Esophagus squamous epithelium (tissue), 5 donors: ENCODE measurements around the gene PSKH1. TPM values are rescaled to one million over a fixed set of nuclear protein-coding genes. Genes with fewer than 3 reads are reported as not detected.

ENCODE experiments used
- DNase-seq: peaks from one replicate; lab custom pipeline; 2025; lab: John Stamatoyannopoulos, UW
- H3K27ac ChIP-seq, 4 donors: fragments of 200-600 bp; sonication (generic); one replicate each; pipeline ENCODE4 v1.5.1; 2016 to 2019; ENCODE audit warnings: mild to moderate bottlenecking in 1 of 4
- H3K27me3 ChIP-seq, 4 donors: fragments of 200-600 bp; sonication (generic); 1 replicate in 3 of 4; 2 replicates in 1 of 4; pipeline versions ENCODE4 v1.5.1 to v1.6.0; 2017 to 2021; ENCODE audit warnings: antibody characterized with exemption in 1 of 4
- H3K36me3 ChIP-seq, 3 donors: fragments of 200-600 bp; sonication (generic); one replicate each; pipeline ENCODE4 v1.5.1; 2016 to 2019
- H3K4me1 ChIP-seq, 3 donors: fragments of 200-600 bp; sonication (generic); one replicate each; pipeline ENCODE4 v1.5.1; 2017 to 2019
- H3K4me3 ChIP-seq, 4 donors: fragments of 200-600 bp; sonication (generic); 1 replicate in 3 of 4; 2 replicates in 1 of 4; pipeline ENCODE4 v1.5.1; 2016 to 2019; ENCODE audit warnings: mild to moderate bottlenecking in 2 of 4, moderate library complexity in 1 of 4
- H3K9me3 ChIP-seq, 3 donors: fragments of 200-600 bp; sonication (generic); one replicate each; pipeline ENCODE4 v1.5.1; 2016 to 2019
- POLR2A ChIP-seq, 4 donors: fragments of 450-650 bp; IDR thresholded peaks; one replicate each; pipeline ENCODE4 v1.6.1; 2017; ENCODE audit warnings: antibody characterized with exemption in 4 of 4, mild to moderate bottlenecking in 4 of 4, moderate library complexity in 3 of 4
- WGBS, 2 donors: methylation state at CpG; one replicate each; pipeline ENCODE4 v1.1.5; 2018; 5-methylcytosine and 5-hydroxymethylcytosine counted together
- intact Hi-C: fragments of 100-400 bp; cut with DNase I; formaldehyde crosslinking; loops from one replicate; pipeline ENCODE4 v1.15.0; 2022
- total RNA-seq, 4 donors: library from RNA; depleted of rRNA; stranded (reverse); fragments of >200 nt; gene quantifications; one replicate each; pipeline ENCODE4 v1.1.0, GENCODE V29; 2016
- TF ChIP-seq, protein P1 (sequence below), 6 experiments: fragments of 450-650 bp in 4 of 6; fragments of 200-600 bp in 2 of 6; sonication (generic) in 2 of 6; IDR thresholded peaks; one replicate each; pipeline ENCODE4 v1.5.1; 2016 to 2019; ENCODE audit warnings: antibody characterized with exemption in 6 of 6, mild to moderate bottlenecking in 4 of 6, moderate library complexity in 4 of 6
- donor health status: DM: yes; HTN: yes; CAD: no.

PSKH1 gene
- total RNA-seq, 4 donors from 2014 or later: 8.5 to 18.3 (median 13.8) TPM

DNA sequence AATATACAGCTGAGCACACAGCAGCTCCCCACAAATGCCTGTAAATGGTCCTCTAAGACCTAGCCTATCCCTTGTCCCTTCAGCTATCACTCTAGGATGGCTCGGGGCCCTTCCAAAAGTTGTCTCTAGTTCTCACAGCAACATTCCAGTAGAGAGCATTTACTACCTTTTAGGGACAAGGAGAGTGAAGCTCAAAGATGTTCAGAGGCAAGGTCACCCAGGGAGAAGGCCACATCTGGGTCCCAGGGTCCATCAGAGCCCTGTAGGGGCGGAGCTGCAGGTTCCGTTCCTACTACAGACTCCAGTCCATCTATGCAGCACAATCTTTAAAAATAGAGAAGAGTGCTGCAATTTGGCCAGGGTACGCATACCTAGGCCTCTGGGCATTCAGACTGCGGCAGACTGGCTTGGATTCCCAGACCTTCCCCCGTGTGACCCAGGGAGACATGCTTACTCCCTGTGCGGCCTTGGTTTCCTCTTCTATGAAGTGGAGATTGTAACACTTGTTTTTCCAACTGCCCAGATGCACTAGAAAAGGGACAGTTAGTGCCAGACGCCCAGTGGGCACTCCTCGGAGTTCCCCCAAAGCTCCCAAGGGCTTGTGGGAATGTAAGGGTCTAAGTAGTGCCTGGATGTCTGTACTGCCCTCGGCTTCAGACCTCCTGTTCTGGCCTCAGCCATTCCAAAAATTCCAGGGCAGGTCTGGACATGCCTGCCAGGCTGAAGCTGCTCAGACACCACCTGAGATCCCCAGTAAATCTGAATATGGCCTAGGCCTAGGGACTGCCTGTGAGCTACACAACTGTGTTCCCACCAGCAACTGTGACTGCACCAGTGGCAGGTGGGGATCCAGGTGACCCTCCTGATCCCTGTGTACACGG is 72.9 kb downstream of the PSKH1 start:
- intact Hi-C loops: no loop called here
- Histone ChIP-seq H3K9me3 (no peaks in the 10 kb centered on the region), H3K4me1 (peaks cover 25 to 88% (median 51%) of the 10 kb centered on the region in 3 donors), H3K4me3 (peak overlapping the region in 2 of 4 donors; percentile 70 to 77), H3K27ac (peak overlapping the region; percentile 85 to 96 (median 92)), H3K27me3 (no peaks in the 10 kb centered on the region), H3K36me3 (peaks cover 0 to 27% (median 9%) of the 10 kb centered on the region in 3 donors)
- no peak for DNase-seq
- TF ChIP-seq, protein P1, sequence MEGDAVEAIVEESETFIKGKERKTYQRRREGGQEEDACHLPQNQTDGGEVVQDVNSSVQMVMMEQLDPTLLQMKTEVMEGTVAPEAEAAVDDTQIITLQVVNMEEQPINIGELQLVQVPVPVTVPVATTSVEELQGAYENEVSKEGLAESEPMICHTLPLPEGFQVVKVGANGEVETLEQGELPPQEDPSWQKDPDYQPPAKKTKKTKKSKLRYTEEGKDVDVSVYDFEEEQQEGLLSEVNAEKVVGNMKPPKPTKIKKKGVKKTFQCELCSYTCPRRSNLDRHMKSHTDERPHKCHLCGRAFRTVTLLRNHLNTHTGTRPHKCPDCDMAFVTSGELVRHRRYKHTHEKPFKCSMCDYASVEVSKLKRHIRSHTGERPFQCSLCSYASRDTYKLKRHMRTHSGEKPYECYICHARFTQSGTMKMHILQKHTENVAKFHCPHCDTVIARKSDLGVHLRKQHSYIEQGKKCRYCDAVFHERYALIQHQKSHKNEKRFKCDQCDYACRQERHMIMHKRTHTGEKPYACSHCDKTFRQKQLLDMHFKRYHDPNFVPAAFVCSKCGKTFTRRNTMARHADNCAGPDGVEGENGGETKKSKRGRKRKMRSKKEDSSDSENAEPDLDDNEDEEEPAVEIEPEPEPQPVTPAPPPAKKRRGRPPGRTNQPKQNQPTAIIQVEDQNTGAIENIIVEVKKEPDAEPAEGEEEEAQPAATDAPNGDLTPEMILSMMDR (IDR thresholded peaks at IDR 0.05): no peak
- TF ChIP-seq POLR2A (IDR thresholded peaks at IDR 0.05): no peak
- 54 to 57% methylated on average over 3 to 9 of the region's 11 CpGs for WGBS, 2 donors

DNA sequence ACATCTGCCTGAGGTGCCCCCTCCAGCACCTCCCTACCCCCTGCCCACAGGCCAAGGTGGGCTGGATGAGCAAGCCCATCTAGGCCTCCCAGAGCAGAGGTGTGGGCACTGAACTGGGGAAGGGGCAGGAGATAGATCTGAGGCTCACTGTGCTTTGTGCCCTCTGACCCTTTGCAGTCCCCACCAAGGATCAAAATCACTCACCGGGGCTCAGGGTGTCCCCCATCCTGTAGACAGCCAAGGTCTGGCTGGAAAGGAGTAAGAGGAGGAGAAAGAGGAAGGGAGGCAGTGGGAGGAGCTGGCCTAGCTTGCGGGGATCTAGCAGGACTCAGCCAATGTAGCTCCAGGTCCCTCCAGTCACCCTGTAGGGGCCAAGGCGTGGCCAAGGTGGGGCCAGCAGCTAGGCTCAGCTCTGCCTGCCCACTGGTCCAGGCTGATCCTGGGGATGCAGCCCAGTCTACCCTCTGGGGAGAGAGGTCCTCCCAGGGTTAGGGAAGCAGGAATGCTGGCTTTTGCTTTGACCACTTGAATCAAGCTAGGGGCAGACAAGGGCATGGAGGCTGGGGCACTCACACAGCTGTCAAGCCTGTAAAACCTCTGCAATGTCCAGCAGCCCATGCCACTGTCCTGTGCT is 73.6 kb downstream of the PSKH1 start:
- peak overlapping the region; percentile 55 to 77 (median 70) for H3K4me3 ChIP-seq
- no peak for DNase-seq

DNA sequence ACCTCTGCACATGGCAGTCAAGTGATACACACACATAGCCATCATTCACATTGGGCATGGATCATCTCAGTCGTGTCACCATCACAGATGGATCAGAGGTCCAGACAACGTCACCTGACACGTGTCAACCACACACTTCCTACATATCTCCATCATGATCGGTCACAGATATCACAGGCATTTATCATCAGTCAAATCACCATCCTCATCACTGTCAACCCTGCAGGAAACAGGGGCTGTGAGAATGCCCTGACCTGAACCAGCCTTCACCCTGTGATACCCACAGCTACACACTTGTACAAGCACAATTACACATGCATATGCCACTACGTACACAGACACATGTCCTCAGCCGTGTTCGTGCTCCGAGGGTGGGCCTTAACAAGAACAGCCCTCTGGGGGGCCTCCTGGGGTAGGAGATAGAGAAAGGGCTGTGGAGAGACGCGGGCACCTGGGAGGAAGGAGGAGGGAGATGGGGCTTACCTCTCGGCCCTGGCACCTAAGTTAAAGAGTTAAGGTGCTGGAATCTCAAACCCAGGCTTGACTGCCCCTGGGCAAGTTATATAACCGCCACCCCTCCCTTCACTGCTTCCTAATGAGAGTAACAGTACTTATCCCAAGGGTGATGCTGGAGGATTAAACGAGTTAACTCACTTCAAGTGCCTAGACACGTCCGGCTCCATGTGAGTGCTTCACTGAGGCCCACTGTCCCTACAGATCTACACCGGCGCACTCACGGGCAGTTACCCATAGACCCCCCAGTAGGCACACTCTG is 74.3 kb downstream of the PSKH1 start:
- peaks cover 22 to 74% (median 38%) of the 10 kb centered on the region in 3 donors for H3K4me1 ChIP-seq
- WGBS, 2 donors: 11 to 24% methylated on average over 11 to 13 of the region's 18 CpGs

More for the DNA sequence above, 73.6 kb downstream of the PSKH1 start:
- Histone ChIP-seq H3K9me3 (no peaks in the 10 kb centered on the region), H3K36me3 (peaks cover 0 to 19% (median 9%) of the 10 kb centered on the region in 3 donors), H3K27me3 (no peaks in the 10 kb centered on the region), H3K27ac (peak overlapping the region; percentile 85 to 96 (median 92)), H3K4me1 (peaks cover 22 to 81% (median 45%) of the 10 kb centered on the region in 3 donors)
- 5% methylated on average over 2 of the region's 3 CpGs; no CpG with 5 or more reads in 1 of the 2 donors for WGBS, 2 donors
- intact Hi-C loops: no loop called here
- no peak for TF ChIP-seq POLR2A (IDR thresholded peaks at IDR 0.05)
- TF ChIP-seq, protein P1 (IDR thresholded peaks at IDR 0.05): no peak

DNA sequence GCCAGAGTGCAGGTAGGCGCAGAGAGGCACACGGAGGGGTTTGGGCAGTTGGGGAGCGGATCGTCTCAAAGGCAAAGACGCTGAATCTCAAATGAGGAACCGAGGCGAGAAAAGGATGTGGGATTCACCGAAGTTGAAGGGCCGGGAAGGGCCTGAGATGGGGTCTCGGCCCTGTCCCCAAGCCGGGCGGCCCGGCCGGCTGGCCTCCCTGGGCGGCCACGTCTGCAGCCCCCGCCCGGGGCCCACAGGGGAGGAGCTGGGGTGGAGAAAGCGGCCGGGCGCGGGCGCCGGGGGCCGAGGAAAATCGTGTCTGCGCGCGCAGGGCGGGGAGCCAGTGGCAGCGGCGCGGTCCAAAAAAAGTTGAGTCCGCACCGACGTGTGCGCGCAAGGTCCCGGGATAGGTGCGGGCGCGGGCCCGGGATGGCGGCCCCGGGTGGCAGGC is 74.9 kb downstream of the PSKH1 start:
- peak overlapping the region; percentile 55 to 77 (median 70) for H3K4me3 ChIP-seq
- DNase-seq: no peak
- H3K27me3 ChIP-seq: no peaks in the 10 kb centered on the region
- H3K36me3 ChIP-seq: peaks cover 0 to 7% (median 0%) of the 10 kb centered on the region in 3 donors
- H3K27ac ChIP-seq: peak overlapping the region; percentile 85 to 96 (median 92)
- H3K9me3 ChIP-seq: no peaks in the 10 kb centered on the region
- no peak for TF ChIP-seq POLR2A (IDR thresholded peaks at IDR 0.05)
- TF ChIP-seq, protein P1 (IDR thresholded peaks at IDR 0.05): no peak
- intact Hi-C loops: no loop called here
- H3K4me1 ChIP-seq: peaks cover 22 to 68% (median 34%) of the 10 kb centered on the region in 3 donors
- WGBS, 2 donors: 0% methylated on average over 3 to 15 of the region's 45 CpGs

More for the DNA sequence above, 74.3 kb downstream of the PSKH1 start:
- peak overlapping the region; percentile 55 to 77 (median 70) for H3K4me3 ChIP-seq
- H3K27me3 ChIP-seq: no peaks in the 10 kb centered on the region
- H3K36me3 ChIP-seq: peaks cover 0 to 13% (median 3%) of the 10 kb centered on the region in 3 donors
- no peaks in the 10 kb centered on the region for H3K9me3 ChIP-seq
- no peak for TF ChIP-seq POLR2A (IDR thresholded peaks at IDR 0.05)
- TF ChIP-seq, protein P1 (IDR thresholded peaks at IDR 0.05): no peak
- H3K27ac ChIP-seq: peak overlapping the region; percentile 85 to 96 (median 92)
- no peak for DNase-seq
- intact Hi-C loops: no loop called here
